Body of pancreas (tissue), 4 donors: ENCODE results near the gene ALDH1A2.

ENCODE experiments used
- POLR2A ChIP-seq, 3 donors: fragments of 450-650 bp; IDR thresholded peaks; one replicate each; pipeline ENCODE4 v1.6.1; 2016; ENCODE audit warnings: antibody characterized with exemption in 3 of 3, mild to moderate bottlenecking in 2 of 3
- TF ChIP-seq, protein P1 (sequence below), 7 experiments: fragments of 450-650 bp in 4 of 7; fragments of 200-600 bp in 3 of 7; sonication (generic) in 3 of 7; IDR thresholded peaks; one replicate each; pipeline ENCODE4 v1.5.1; 2016 to 2019; ENCODE audit warnings: antibody characterized with exemption in 7 of 7

DNA sequence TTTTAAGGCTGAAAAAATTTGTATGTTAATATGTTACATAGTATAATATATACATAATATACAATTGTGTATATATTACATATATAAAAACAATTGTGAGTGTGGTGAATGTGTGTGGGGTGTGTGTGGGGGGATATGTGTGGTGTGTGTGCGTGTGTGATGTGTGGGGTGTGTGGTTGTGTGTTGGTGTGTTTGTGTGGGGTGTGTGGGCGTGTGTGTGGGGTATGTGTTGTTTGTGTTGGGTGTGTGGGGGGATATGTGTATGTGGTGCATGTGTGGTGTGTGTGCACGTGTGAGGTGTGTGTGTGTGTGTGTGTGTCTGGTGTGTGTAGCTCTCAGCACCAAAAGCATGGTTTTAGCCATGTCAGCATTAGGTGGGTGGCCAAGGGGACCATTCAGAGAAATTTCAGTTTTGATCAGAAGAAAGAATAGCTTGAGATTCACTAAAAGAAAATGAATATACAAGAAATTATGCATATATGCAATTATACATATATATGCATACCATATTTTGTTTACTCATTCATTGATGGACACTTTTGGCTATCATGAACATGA lies 118.9 kb downstream of the ALDH1A2 start:
- TF ChIP-seq, protein P1, sequence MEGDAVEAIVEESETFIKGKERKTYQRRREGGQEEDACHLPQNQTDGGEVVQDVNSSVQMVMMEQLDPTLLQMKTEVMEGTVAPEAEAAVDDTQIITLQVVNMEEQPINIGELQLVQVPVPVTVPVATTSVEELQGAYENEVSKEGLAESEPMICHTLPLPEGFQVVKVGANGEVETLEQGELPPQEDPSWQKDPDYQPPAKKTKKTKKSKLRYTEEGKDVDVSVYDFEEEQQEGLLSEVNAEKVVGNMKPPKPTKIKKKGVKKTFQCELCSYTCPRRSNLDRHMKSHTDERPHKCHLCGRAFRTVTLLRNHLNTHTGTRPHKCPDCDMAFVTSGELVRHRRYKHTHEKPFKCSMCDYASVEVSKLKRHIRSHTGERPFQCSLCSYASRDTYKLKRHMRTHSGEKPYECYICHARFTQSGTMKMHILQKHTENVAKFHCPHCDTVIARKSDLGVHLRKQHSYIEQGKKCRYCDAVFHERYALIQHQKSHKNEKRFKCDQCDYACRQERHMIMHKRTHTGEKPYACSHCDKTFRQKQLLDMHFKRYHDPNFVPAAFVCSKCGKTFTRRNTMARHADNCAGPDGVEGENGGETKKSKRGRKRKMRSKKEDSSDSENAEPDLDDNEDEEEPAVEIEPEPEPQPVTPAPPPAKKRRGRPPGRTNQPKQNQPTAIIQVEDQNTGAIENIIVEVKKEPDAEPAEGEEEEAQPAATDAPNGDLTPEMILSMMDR (IDR thresholded peaks at IDR 0.05): no peak
- no peak for TF ChIP-seq POLR2A (IDR thresholded peaks at IDR 0.05)
